Spinal cord (tissue), 10 donors: Measurements from ENCODE around the gene RAE1. TPM values are rescaled to one million over a fixed set of nuclear protein-coding genes. Genes with fewer than 3 reads are reported as not detected.

ENCODE experiments used
- DNase-seq, 6 donors: peaks; one replicate each; pipeline versions ENCODE4 v3.0.0 to v3.0.0-alpha.2; 2013 to 2015; ENCODE audit warnings: low spot score in 6 of 6, low read depth in 4 of 6
- H3K27ac ChIP-seq: one replicate; pipeline ENCODE4 v1.5.1; 2013; ENCODE audit warnings: low read depth, low read length, control low read depth
- H3K27me3 ChIP-seq: one replicate; pipeline ENCODE4 v1.6.1; 2013; ENCODE audit warnings: low read length; ENCODE audit not compliant: control insufficient read depth, insufficient read depth
- H3K36me3 ChIP-seq: one replicate; pipeline ENCODE4 v1.6.1; 2013; ENCODE audit warnings: low read length; ENCODE audit not compliant: control insufficient read depth, insufficient read depth
- H3K4me1 ChIP-seq: one replicate; pipeline ENCODE4 v1.6.1; 2013; ENCODE audit warnings: low read length; ENCODE audit not compliant: control insufficient read depth, insufficient read depth
- H3K4me3 ChIP-seq: one replicate; pipeline ENCODE4 v1.5.1; 2013; ENCODE audit warnings: low read depth, low read length, control low read depth
- H3K9me3 ChIP-seq: one replicate; pipeline ENCODE4 v1.6.1; 2013; ENCODE audit warnings: low read length; ENCODE audit not compliant: control insufficient read depth, insufficient read depth
- WGBS: methylation state at CpG from one replicate; pipeline ENCODE4 v1.1.5; 2013; ENCODE audit warnings: missing lambda C conversion rate; ENCODE audit not compliant: insufficient coverage; 5-methylcytosine and 5-hydroxymethylcytosine counted together
- polyA plus RNA-seq, 2 donors: library from polyadenylated mRNA; unstranded; fragments of 120-200 nt; gene quantifications; one replicate each; pipeline ENCODE4 v1.2.1, GENCODE V29; 2013; ENCODE audit not compliant: insufficient read length in 2 of 2
- small RNA-seq: library from RNA; depleted of rRNA; stranded (forward); fragments of <200 nt; gene quantifications from one replicate; pipeline ENCODE3, GENCODE V24; 2014; ENCODE audit warnings: low replicate concordance
- total RNA-seq, 2 donors: library from RNA; depleted of rRNA in 1 of 2; stranded (reverse); fragments of 120-200 nt in 1 of 2; fragments of >200 nt in 1 of 2; gene quantifications; one replicate each; pipeline versions ENCODE4 v1.2.3 to v1.2.4, GENCODE V29; 2013 to 2014
- donor health status: healthy.

RAE1 gene
- total and polyA plus RNA-seq, 4 donors, result 31.6 to 49.5 (median 39.3) TPM

- H3K36me3 ChIP-seq, result no peaks in the 10 kb centered on the region
Measured at GRCh38 chr20:57428324-57429158, 77.5 kb downstream of the RAE1 start.

More at GRCh38 chr20:57428324-57429158, 77.5 kb downstream of the RAE1 start:
- peak in 2 of 6 donors; percentile 33 to 79 for DNase-seq
- H3K9me3 ChIP-seq, result no peaks in the 10 kb centered on the region
- no peak overlapping the region for H3K4me3 ChIP-seq
- H3K27ac ChIP-seq, result no peak overlapping the region
- H3K27me3 ChIP-seq, result peaks cover 2% of the 10 kb centered on the region
- 43% methylated on average over 18 of the region's 21 CpGs for WGBS
- H3K4me1 ChIP-seq, result peaks cover 18% of the 10 kb centered on the region

Small RNA genes lying within 50 kb of the gene (small RNA-seq; reads per million reads assigned to genes)
- not detected for gene MIR4325
- gene RF00019, result not detected
- gene RPL39P39, result not detected

Other genes starting within 250 kb of the RAE1 start
- 10 to 100 TPM; 25.4 to 47.3 TPM for gene BMP7, start 84.6 kb upstream of the RAE1 start, total RNA-seq
- 10 to 100 TPM; 62.0 to 67.9 TPM for gene BMP7, start 84.6 kb upstream of the RAE1 start, polyA plus RNA-seq
- not detected for gene SPO11, start 21.5 kb upstream of the RAE1 start, total RNA-seq
- gene SPO11, start 21.5 kb upstream of the RAE1 start, polyA plus RNA-seq, result not detected
- gene RBM38, start 40.1 kb downstream of the RAE1 start, total RNA-seq, result 10 to 100 TPM; 12.7 to 25.0 TPM
- 10 to 100 TPM; 18.1 to 18.3 TPM for gene RBM38, start 40.1 kb downstream of the RAE1 start, polyA plus RNA-seq
- under 1 TPM; 0.20 to 0.28 TPM for gene CTCFL, start 173.9 kb downstream of the RAE1 start, total RNA-seq
- gene CTCFL, start 173.9 kb downstream of the RAE1 start, polyA plus RNA-seq, result under 1 TPM; 0.24 to 0.27 TPM
- under 1 TPM; 0.50 to 0.66 TPM for gene PCK1, start 209.9 kb downstream of the RAE1 start, total RNA-seq
- gene PCK1, start 209.9 kb downstream of the RAE1 start, polyA plus RNA-seq, result under 1 TPM; 0.30 to 0.90 TPM